ENCODE results near the gene KIF1A.
"Not testable (repeated sequence)": the region's sequence is repeated elsewhere in the genome, so short reads cannot be mapped to it uniquely, and the experiment has no call there.

The KIF1A gene

DNA sequence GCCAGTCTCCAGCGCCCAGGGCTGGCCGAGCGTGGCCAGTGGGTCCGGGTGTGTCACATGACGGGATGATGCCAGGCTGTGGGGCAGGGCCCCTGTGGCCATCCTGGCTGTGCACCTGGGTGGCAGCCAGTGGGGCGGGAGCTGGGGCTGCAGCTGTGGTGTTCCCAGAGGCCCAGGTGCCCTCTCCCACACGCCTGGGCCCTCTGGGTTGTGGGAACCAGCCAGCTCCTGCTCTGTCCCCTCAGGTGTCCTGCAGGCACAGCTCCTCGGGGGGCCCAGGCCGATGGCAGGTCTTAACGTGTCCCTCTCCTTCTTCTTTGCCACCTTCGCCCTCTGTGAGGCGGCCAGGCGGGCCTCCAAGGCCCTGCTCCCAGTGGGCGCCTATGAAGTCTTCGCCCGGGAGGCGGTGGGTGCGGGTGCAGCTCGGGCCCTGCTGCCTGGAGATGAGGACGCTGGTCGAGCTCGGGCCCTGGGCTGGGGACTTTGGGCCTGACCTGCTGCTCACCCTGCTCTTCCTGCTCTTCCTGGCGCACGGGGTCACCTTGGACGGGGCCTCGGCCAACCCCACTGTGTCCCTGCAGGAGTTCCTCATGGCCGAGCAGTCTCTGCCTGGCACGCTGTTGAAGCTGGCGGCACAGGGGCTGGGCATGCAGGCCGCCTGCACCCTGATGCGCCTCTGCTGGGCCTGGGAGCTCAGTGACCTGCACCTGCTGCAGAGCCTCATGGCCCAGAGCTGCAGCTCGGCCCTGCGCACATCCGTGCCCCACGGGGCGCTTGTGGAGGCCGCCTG is 128.2 kb downstream of the KIF1A start, which contains the start of gene AQP12A:
AQP12A (plus strand) TSS at position 236 of the 790 bp plus-strand sequence; CDS start at position 284, 48 bp downstream.
- H3K4me1 ChIP-seq (ENCODE audit: control insufficient read depth, insufficient read depth, low read length); H3K9ac ChIP-seq (ENCODE audit: low read depth, low read length); H3K27me3 ChIP-seq (ENCODE audit: control insufficient read depth, insufficient read depth, low read length); H3K9me3 ChIP-seq (ENCODE audit: control insufficient read depth, insufficient read depth, low read length); H3K36me3 ChIP-seq (ENCODE audit: control insufficient read depth, insufficient read depth, low read length); H3K27ac ChIP-seq (ENCODE audit: low read depth, low read length); H3K4me3 ChIP-seq (ENCODE audit: low read depth, low read length): not testable (repeated sequence)

GRCh38 chr2:240691075-240691427 is 129.0 kb downstream of the KIF1A start:
- H3K9me3 ChIP-seq (ENCODE audit: control insufficient read depth, insufficient read depth, low read length); H3K27me3 ChIP-seq (ENCODE audit: control insufficient read depth, insufficient read depth, low read length); H3K9ac ChIP-seq (ENCODE audit: low read depth, low read length); H3K27ac ChIP-seq (ENCODE audit: low read depth, low read length); H3K4me1 ChIP-seq (ENCODE audit: control insufficient read depth, insufficient read depth, low read length); H3K36me3 ChIP-seq (ENCODE audit: control insufficient read depth, insufficient read depth, low read length); H3K4me3 ChIP-seq (ENCODE audit: low read depth, low read length): not testable (repeated sequence)

DNA sequence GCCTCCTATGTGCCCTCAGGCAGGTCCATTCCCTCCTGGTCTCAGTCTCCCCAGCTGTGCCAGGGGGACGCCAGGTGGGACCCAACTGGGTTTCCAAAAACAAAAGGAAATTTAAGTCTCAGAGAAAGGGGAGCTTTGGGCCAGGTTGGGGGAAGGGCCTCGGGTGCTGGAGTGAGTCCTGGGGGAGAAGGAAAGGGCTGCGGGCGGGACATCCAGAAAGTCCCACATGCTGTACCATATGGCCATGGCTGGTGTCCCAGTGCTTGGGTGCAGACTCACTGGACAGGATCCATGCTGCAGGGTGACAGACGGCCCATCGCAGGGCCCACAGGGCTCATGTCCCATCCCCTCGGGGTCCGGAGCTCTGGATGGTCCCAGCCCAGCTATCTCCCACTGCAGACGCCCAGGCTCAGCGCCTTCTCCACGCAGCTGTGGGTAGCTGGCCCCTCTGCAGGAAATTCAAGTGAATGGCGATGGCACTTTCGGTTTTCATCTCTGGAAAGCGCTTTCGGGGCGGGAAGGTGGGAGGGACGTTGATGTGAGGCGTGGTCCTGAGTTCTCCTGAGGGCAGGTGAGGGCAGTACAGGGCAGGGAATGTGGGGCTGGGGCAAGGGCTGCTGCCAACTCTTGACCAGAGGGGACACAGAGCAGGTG is 129.5 kb downstream of the KIF1A start:
- H3K27me3 ChIP-seq (ENCODE audit: control insufficient read depth, insufficient read depth, low read length); H3K36me3 ChIP-seq (ENCODE audit: control insufficient read depth, insufficient read depth, low read length); H3K4me3 ChIP-seq (ENCODE audit: low read depth, low read length); H3K9me3 ChIP-seq (ENCODE audit: control insufficient read depth, insufficient read depth, low read length); H3K9ac ChIP-seq (ENCODE audit: low read depth, low read length); H3K4me1 ChIP-seq (ENCODE audit: control insufficient read depth, insufficient read depth, low read length); H3K27ac ChIP-seq (ENCODE audit: low read depth, low read length): not testable (repeated sequence)

- H3K27ac ChIP-seq (ENCODE audit: low read depth, low read length) = no peak overlapping the region
- no peaks in the 10 kb centered on the region for H3K27me3 ChIP-seq (ENCODE audit: control insufficient read depth, insufficient read depth, low read length)
- no peaks in the 10 kb centered on the region for H3K4me1 ChIP-seq (ENCODE audit: control insufficient read depth, insufficient read depth, low read length)
- no peak overlapping the region for H3K9ac ChIP-seq (ENCODE audit: low read depth, low read length)
- H3K36me3 ChIP-seq (ENCODE audit: control insufficient read depth, insufficient read depth, low read length) = no peaks in the 10 kb centered on the region
- H3K4me3 ChIP-seq (ENCODE audit: low read depth, low read length) = no peak overlapping the region
- H3K9me3 ChIP-seq (ENCODE audit: control insufficient read depth, insufficient read depth, low read length) = no peaks in the 10 kb centered on the region
These were observed 130.0 kb downstream of the KIF1A start for GRCh38 chr2:240689975-240690374.

- Histone ChIP-seq H3K4me1 (ENCODE audit: control insufficient read depth, insufficient read depth, low read length) (no peaks in the 10 kb centered on the region), H3K9ac (ENCODE audit: low read depth, low read length) (no peak overlapping the region), H3K9me3 (ENCODE audit: control insufficient read depth, insufficient read depth, low read length) (no peaks in the 10 kb centered on the region), H3K27ac (ENCODE audit: low read depth, low read length) (no peak overlapping the region), H3K4me3 (ENCODE audit: low read depth, low read length) (no peak overlapping the region), H3K36me3 (ENCODE audit: control insufficient read depth, insufficient read depth, low read length) (no peaks in the 10 kb centered on the region), H3K27me3 (ENCODE audit: control insufficient read depth, insufficient read depth, low read length) (no peaks in the 10 kb centered on the region)
These were observed 131.5 kb downstream of the KIF1A start for GRCh38 chr2:240688553-240688919.

GRCh38 chr2:240687741-240688552 is 132.1 kb downstream of the KIF1A start:
- H3K36me3 ChIP-seq (ENCODE audit: control insufficient read depth, insufficient read depth, low read length) = no peaks in the 10 kb centered on the region
- H3K9me3 ChIP-seq (ENCODE audit: control insufficient read depth, insufficient read depth, low read length) = no peaks in the 10 kb centered on the region
- no peak overlapping the region for H3K27ac ChIP-seq (ENCODE audit: low read depth, low read length)
- H3K4me3 ChIP-seq (ENCODE audit: low read depth, low read length) = no peak overlapping the region
- no peaks in the 10 kb centered on the region for H3K27me3 ChIP-seq (ENCODE audit: control insufficient read depth, insufficient read depth, low read length)
- H3K4me1 ChIP-seq (ENCODE audit: control insufficient read depth, insufficient read depth, low read length) = no peaks in the 10 kb centered on the region
- no peak overlapping the region for H3K9ac ChIP-seq (ENCODE audit: low read depth, low read length)

DNA sequence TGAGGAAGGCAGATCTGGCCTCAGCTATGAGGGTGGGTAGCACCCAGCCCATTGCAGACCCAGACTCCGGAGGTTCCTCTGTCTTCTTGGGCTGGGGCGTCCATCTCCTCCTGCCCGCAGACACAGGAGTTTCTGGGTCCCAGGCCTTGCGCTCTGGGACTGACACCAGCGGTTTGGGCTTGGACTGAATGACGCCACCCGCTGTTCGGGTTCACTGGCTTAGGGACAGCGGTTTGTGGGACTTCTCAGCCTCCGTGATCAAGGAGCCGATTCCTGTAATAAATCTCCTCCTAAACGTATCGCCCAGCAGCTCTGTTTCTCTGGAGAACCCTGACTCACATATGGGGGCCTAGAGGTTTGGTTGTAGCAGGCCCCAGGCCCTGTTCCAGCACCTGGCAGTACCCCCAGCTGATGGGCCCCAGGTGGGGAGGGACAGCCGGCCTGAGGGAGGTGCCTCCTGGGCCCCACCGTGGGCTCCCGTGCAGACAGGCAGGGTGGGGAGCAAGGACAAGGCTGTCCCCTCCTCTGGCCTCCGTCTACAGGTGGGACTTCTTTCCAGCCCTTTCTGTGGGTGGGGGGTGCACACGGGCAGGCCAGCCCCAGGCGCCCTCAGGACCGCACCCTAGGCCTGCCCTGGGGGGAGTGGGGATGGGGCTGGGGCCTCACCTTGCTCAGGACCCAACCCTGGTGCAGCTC is 132.8 kb downstream of the KIF1A start:
- Histone ChIP-seq H3K27me3 (ENCODE audit: control insufficient read depth, insufficient read depth, low read length) (no peaks in the 10 kb centered on the region), H3K27ac (ENCODE audit: low read depth, low read length) (no peak overlapping the region), H3K9ac (ENCODE audit: low read depth, low read length) (no peak overlapping the region), H3K4me3 (ENCODE audit: low read depth, low read length) (no peak overlapping the region), H3K4me1 (ENCODE audit: control insufficient read depth, insufficient read depth, low read length) (no peaks in the 10 kb centered on the region), H3K36me3 (ENCODE audit: control insufficient read depth, insufficient read depth, low read length) (no peaks in the 10 kb centered on the region), H3K9me3 (ENCODE audit: control insufficient read depth, insufficient read depth, low read length) (no peaks in the 10 kb centered on the region)

GRCh38 chr2:240686460-240686859 is 133.6 kb downstream of the KIF1A start:
- Histone ChIP-seq H3K9ac (ENCODE audit: low read depth, low read length) (no peak overlapping the region), H3K4me1 (ENCODE audit: control insufficient read depth, insufficient read depth, low read length) (no peaks in the 10 kb centered on the region), H3K27me3 (ENCODE audit: control insufficient read depth, insufficient read depth, low read length) (no peaks in the 10 kb centered on the region), H3K4me3 (ENCODE audit: low read depth, low read length) (no peak overlapping the region), H3K9me3 (ENCODE audit: control insufficient read depth, insufficient read depth, low read length) (no peaks in the 10 kb centered on the region), H3K27ac (ENCODE audit: low read depth, low read length) (no peak overlapping the region), H3K36me3 (ENCODE audit: control insufficient read depth, insufficient read depth, low read length) (no peaks in the 10 kb centered on the region)

- H3K9ac ChIP-seq (ENCODE audit: low read depth, low read length) = no peak overlapping the region
- H3K27me3 ChIP-seq (ENCODE audit: control insufficient read depth, insufficient read depth, low read length) = no peaks in the 10 kb centered on the region
- no peak overlapping the region for H3K4me3 ChIP-seq (ENCODE audit: low read depth, low read length)
- no peaks in the 10 kb centered on the region for H3K9me3 ChIP-seq (ENCODE audit: control insufficient read depth, insufficient read depth, low read length)
- no peaks in the 10 kb centered on the region for H3K36me3 ChIP-seq (ENCODE audit: control insufficient read depth, insufficient read depth, low read length)
- H3K4me1 ChIP-seq (ENCODE audit: control insufficient read depth, insufficient read depth, low read length) = no peaks in the 10 kb centered on the region
- no peak overlapping the region for H3K27ac ChIP-seq (ENCODE audit: low read depth, low read length)
These were observed 134.1 kb downstream of the KIF1A start for GRCh38 chr2:240685771-240686371.

DNA sequence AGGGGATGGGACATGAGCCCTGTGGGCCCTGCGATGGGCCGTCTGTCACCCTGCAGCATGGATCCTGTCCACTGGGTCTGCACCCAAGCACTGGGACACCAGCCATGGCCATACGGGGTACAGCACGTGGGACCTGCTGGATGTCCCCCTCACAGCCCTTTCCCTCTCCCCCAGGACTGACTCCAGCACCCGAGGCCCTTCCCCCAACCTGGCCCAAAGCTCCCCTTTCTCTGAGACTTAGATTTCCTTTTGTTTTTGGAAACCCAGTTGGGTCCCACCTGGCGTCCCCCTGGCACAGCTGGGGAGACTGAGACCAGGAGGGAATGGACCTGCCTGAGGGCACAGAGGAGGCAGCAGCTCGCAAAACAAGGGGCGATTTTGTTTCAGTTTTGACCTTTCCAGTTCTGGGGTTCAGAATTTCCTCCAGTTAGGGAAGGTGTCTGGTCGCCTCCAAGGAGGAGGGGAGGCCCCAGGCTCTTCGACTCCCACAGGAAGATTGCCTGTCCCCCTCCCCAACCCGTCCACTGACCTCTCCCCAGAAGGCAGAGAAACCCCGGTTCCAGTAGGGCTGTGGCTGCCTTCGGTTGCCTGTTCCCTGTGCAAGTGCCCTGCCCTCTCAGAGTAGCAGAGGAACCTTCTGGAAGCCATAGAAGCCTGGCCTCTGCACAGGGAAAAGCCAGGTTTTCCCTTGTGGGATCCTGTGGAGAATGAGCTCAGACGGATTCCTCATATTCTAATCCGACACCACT is 135.9 kb downstream of the KIF1A start:
- not testable (repeated sequence) for H3K27ac ChIP-seq (ENCODE audit: low read depth, low read length); H3K36me3 ChIP-seq (ENCODE audit: control insufficient read depth, insufficient read depth, low read length); H3K27me3 ChIP-seq (ENCODE audit: control insufficient read depth, insufficient read depth, low read length); H3K4me3 ChIP-seq (ENCODE audit: low read depth, low read length); H3K9me3 ChIP-seq (ENCODE audit: control insufficient read depth, insufficient read depth, low read length); H3K4me1 ChIP-seq (ENCODE audit: control insufficient read depth, insufficient read depth, low read length); H3K9ac ChIP-seq (ENCODE audit: low read depth, low read length)

All from HUES48 (cell line).